Activated CD8-positive, alpha-beta memory T cell treated with anti-CD3 and anti-CD28 coated beads, Interleukin-2, amount 50 U/mL, for 48 hours (primary cell): ENCODE data around the gene RASL11B.

Experiments used
- DNase-seq: peaks from one replicate; pipeline ENCODE4 v3.0.0-alpha.2; 2020

The RASL11B gene

GRCh38 chr4:52843958-52844357 lies 18.2 kb upstream of the RASL11B start:
- DNase-seq, result no peak

- no peak for DNase-seq
Observed at GRCh38 chr4:52844596-52844995, 17.5 kb upstream of the RASL11B start.

GRCh38 chr4:52846502-52846901 lies 15.6 kb upstream of the RASL11B start:
- no peak for DNase-seq

GRCh38 chr4:52848254-52848653 lies 13.9 kb upstream of the RASL11B start:
- DNase-seq, result no peak

GRCh38 chr4:52850406-52851124 lies 11.6 kb upstream of the RASL11B start:
- no peak for DNase-seq

- no peak for DNase-seq
Observed at GRCh38 chr4:52852041-52852440, 10.1 kb upstream of the RASL11B start.

- no peak for DNase-seq
Observed at GRCh38 chr4:52852711-52853110, 9.4 kb upstream of the RASL11B start.

GRCh38 chr4:52853351-52853750 lies 8.8 kb upstream of the RASL11B start:
- no peak for DNase-seq

- DNase-seq, result no peak
Observed at GRCh38 chr4:52856801-52857200, 5.3 kb upstream of the RASL11B start.

GRCh38 chr4:52860361-52860760 lies 1.8 kb upstream of the RASL11B start:
- no peak for DNase-seq

- DNase-seq, result no peak
Observed at GRCh38 chr4:52861171-52861823, 820 bp upstream of the RASL11B start.

GRCh38 chr4:52862639-52863161 lies 583 bp downstream of the RASL11B start:
- no peak for DNase-seq

- no peak for DNase-seq
Observed at GRCh38 chr4:52863324-52863723, 1.2 kb downstream of the RASL11B start.

GRCh38 chr4:52864793-52865192 lies 2.7 kb downstream of the RASL11B start:
- no peak for DNase-seq

- DNase-seq, result no peak
Observed at GRCh38 chr4:52865300-52865699, 3.2 kb downstream of the RASL11B start.

GRCh38 chr4:52866734-52867133 lies 4.6 kb downstream of the RASL11B start:
- DNase-seq, result no peak

GRCh38 chr4:52867163-52867562 lies 5.0 kb downstream of the RASL11B start:
- DNase-seq, result no peak

- DNase-seq, result no peak
Observed at GRCh38 chr4:52868133-52868532, 6.0 kb downstream of the RASL11B start.

GRCh38 chr4:52869196-52869595 lies 7.1 kb downstream of the RASL11B start:
- no peak for DNase-seq

- DNase-seq, result no peak
Observed at GRCh38 chr4:52869656-52870055, 7.5 kb downstream of the RASL11B start.

- no peak for DNase-seq
Observed at GRCh38 chr4:52870225-52870624, 8.1 kb downstream of the RASL11B start.

GRCh38 chr4:52873191-52873590 lies 11.1 kb downstream of the RASL11B start:
- no peak for DNase-seq

- DNase-seq, result no peak
Observed at GRCh38 chr4:52873861-52874343, 11.8 kb downstream of the RASL11B start.

- DNase-seq, result no peak
Observed at GRCh38 chr4:52874948-52875347, 12.8 kb downstream of the RASL11B start.
